Measurements from ENCODE around the gene ANKRD1. TPM values are rescaled to one million over a fixed set of nuclear protein-coding genes. Genes with fewer than 3 reads are reported as not detected.

Gene ANKRD1
- total RNA-seq, 1 experiment from 2014 or later = not detected

- no peaks in the 10 kb centered on the region for H3K27me3 ChIP-seq (ENCODE audit: insufficient read depth, low read length)
- no peaks in the 10 kb centered on the region for H3K9me2 ChIP-seq (ENCODE audit: insufficient read depth)
- no peaks in the 10 kb centered on the region for H3K79me2 ChIP-seq (ENCODE audit: insufficient read depth, low read length)
- TF ChIP-seq FOSL1 (IDR thresholded peaks at IDR 0.05; ENCODE audit: low read depth) (no peak), ELF1 (IDR thresholded peaks at IDR 0.05; ENCODE audit: borderline replicate concordance, low read depth) (no peak), CEBPB (IDR thresholded peaks at IDR 0.05; ENCODE audit: low read depth) (no peak)
- peaks cover 0 to 2% of the 10 kb centered on the region in 2 experiments; a peak in 1 of 4 replicates for H3K4me1 ChIP-seq (ENCODE audit: control insufficient read depth in 1 of 2, insufficient read depth in 2 of 2, low read length in 2 of 2)
- ChIA-PET POLR2A (no interaction called here), CTCF (no interaction called here), RAD21 (ENCODE audit: low non-redundant PET in 1 of 2, low total read pairs in 2 of 2, uncharacterized antibody in 2 of 2, unreplicated experiment in 2 of 2) (no interaction called here)
- intact Hi-C loops (cut with micrococcal nuclease) = loop anchor here (10.0 kb wide), 1 partner anchor 721 kb away; the partner anchor contains the start of gene PPP1R3C
- no peak for DNase-seq (ENCODE audit: low read depth, low spot score)
- no peak overlapping the region for H3K4me2 ChIP-seq (ENCODE audit: low read length)
- H3K36me3 ChIP-seq (ENCODE audit: control insufficient read depth in 1 of 2, insufficient read depth in 2 of 2, low read length in 2 of 2) = no peaks in the 10 kb centered on the region
- no peak overlapping the region for H3K27ac ChIP-seq (ENCODE audit: low read depth, low read length)
- no TSS peak for BruUV-seq (replicated peaks)
- no peak overlapping the region for H2AFZ ChIP-seq (ENCODE audit: low read depth, low read length, poor library complexity, severe bottlenecking)
- H4K20me1 ChIP-seq (ENCODE audit: insufficient read depth) = no peaks in the 10 kb centered on the region
- H3K9ac ChIP-seq (ENCODE audit: low read length) = no peak overlapping the region
- no peak overlapping the region for H3K4me3 ChIP-seq (replicated peaks in 1 of 2; ENCODE audit: low read depth in 1 of 2, low read length in 2 of 2)
- no peak for ATAC-seq
- no peaks in the 10 kb centered on the region for H3K9me3 ChIP-seq (ENCODE audit: control insufficient read depth in 1 of 2, insufficient read depth in 1 of 2, low read depth in 1 of 2, low read length in 2 of 2)
Observed at GRCh38 chr10:90913774-90914420, 7.0 kb downstream of the ANKRD1 start.

DNA sequence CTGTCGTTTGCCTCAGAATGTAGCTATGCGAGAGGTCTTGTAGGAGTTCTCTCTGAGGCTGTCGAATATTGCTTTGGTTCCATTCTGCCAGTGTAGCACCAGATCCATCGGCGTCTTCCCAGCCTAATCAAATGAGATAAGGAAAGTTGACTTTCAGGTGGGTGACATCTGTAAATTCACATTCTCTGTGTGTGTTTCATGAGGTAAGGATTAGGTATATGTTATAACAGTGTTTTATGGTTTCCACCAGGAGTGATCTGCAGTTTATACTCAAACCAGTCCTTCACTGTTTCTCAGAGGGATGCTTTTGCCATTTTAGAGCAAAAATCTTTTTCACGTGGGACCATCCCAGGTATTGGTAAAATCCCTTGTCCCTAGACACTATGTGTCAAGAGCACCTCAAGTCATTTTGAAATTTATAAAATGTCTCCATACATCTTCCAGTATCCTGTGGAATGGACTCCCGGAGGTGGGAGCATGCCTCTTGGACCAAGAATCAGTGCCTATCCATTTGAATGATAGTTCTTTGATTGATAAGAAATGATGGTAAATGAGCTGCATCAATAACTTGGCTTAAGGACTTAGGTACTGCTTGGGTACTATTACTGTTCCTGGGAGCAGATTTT, 7.9 kb downstream of the ANKRD1 start:
- Histone ChIP-seq H4K20me1 (ENCODE audit: insufficient read depth) (no peaks in the 10 kb centered on the region), H3K4me1 (ENCODE audit: control insufficient read depth in 1 of 2, insufficient read depth in 2 of 2, low read length in 2 of 2) (peaks cover 0 to 2% of the 10 kb centered on the region in 2 experiments; a peak in 1 of 4 replicates), H3K27ac (ENCODE audit: low read depth, low read length) (no peak overlapping the region), H3K9me3 (ENCODE audit: control insufficient read depth in 1 of 2, insufficient read depth in 1 of 2, low read depth in 1 of 2, low read length in 2 of 2) (no peaks in the 10 kb centered on the region), H2AFZ (ENCODE audit: low read depth, low read length, poor library complexity, severe bottlenecking) (no peak overlapping the region), H3K9me2 (ENCODE audit: insufficient read depth) (no peaks in the 10 kb centered on the region), H3K4me2 (ENCODE audit: low read length) (no peak overlapping the region), H3K9ac (ENCODE audit: low read length) (no peak overlapping the region), H3K27me3 (ENCODE audit: insufficient read depth, low read length) (no peaks in the 10 kb centered on the region), H3K79me2 (ENCODE audit: insufficient read depth, low read length) (no peaks in the 10 kb centered on the region), H3K36me3 (ENCODE audit: control insufficient read depth in 1 of 2, insufficient read depth in 2 of 2, low read length in 2 of 2) (no peaks in the 10 kb centered on the region), H3K4me3 (replicated peaks in 1 of 2; ENCODE audit: low read depth in 1 of 2, low read length in 2 of 2) (no peak overlapping the region)
- ATAC-seq (no peak), DNase-seq (ENCODE audit: low read depth, low spot score) (no peak)
- CTCF ChIA-PET = interaction anchor here (1.6 to 3.4 kb wide), 4 partner anchors 9 to 384 kb away, joined by 5 to 39 read pairs (median 18); partner anchors contain the start of gene ANKRD1
- POLR2A ChIA-PET = no interaction called here
- intact Hi-C loops (cut with micrococcal nuclease) = loop anchor here (10.0 kb wide), 1 partner anchor 722 kb away; the partner anchor contains the start of gene PPP1R3C
- RAD21 ChIA-PET (ENCODE audit: low non-redundant PET in 1 of 2, low total read pairs in 2 of 2, uncharacterized antibody in 2 of 2, unreplicated experiment in 2 of 2) = no interaction called here
- no TSS peak for BruUV-seq (replicated peaks)
- TF ChIP-seq SIN3A (IDR thresholded peaks at IDR 0.05; ENCODE audit: low read depth) = no peak
- no peak for TF ChIP-seq POLR2A (IDR thresholded peaks at IDR 0.05; ENCODE audit: borderline replicate concordance, extremely low read depth, insufficient read depth, insufficient read length)
- no peak for TF ChIP-seq YY1 (IDR thresholded peaks at IDR 0.05; ENCODE audit: extremely low read depth, insufficient replicate concordance, low read depth, low read length)
- TF ChIP-seq, protein P1, sequence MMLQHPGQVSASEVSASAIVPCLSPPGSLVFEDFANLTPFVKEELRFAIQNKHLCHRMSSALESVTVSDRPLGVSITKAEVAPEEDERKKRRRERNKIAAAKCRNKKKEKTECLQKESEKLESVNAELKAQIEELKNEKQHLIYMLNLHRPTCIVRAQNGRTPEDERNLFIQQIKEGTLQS (IDR thresholded peaks at IDR 0.05) = no peak
- TF ChIP-seq POLR2AphosphoS5 (IDR thresholded peaks at IDR 0.05; ENCODE audit: low read depth, low read length) = no peak
- TF ChIP-seq CBX3 (IDR thresholded peaks at IDR 0.05; ENCODE audit: low read depth) = no peak
- TF ChIP-seq ZFX (IDR thresholded peaks at IDR 0.05) = no peak
- no peak for TF ChIP-seq ZNF274 (IDR thresholded peaks at IDR 0.05; ENCODE audit: low read depth, low read length)
- TF ChIP-seq RAD21 (IDR thresholded peaks at IDR 0.05; ENCODE audit: low read depth) = no peak
- TF ChIP-seq REST (IDR thresholded peaks at IDR 0.05; ENCODE audit: low read depth) = no peak
- TF ChIP-seq, protein P2, sequence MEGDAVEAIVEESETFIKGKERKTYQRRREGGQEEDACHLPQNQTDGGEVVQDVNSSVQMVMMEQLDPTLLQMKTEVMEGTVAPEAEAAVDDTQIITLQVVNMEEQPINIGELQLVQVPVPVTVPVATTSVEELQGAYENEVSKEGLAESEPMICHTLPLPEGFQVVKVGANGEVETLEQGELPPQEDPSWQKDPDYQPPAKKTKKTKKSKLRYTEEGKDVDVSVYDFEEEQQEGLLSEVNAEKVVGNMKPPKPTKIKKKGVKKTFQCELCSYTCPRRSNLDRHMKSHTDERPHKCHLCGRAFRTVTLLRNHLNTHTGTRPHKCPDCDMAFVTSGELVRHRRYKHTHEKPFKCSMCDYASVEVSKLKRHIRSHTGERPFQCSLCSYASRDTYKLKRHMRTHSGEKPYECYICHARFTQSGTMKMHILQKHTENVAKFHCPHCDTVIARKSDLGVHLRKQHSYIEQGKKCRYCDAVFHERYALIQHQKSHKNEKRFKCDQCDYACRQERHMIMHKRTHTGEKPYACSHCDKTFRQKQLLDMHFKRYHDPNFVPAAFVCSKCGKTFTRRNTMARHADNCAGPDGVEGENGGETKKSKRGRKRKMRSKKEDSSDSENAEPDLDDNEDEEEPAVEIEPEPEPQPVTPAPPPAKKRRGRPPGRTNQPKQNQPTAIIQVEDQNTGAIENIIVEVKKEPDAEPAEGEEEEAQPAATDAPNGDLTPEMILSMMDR (IDR thresholded peaks at IDR 0.05 in 2 of 3, conservative IDR thresholded peaks at IDR 0.05 in 1 of 3; ENCODE audit: borderline replicate concordance in 1 of 3, insufficient read depth in 1 of 3, low read depth in 2 of 3, low read length in 2 of 3) = no peak
- TF ChIP-seq CEBPB (IDR thresholded peaks at IDR 0.05; ENCODE audit: low read depth) = no peak
